Lung (tissue), 12 donors: ENCODE measurements around the gene ZMYND10. TPM values are rescaled to one million over a fixed set of nuclear protein-coding genes. Genes with fewer than 3 reads are reported as not detected.

Experiments
- ATAC-seq: fragments of 200-7000 bp; cut with Tn5 transposase; one replicate; pipeline ENCODE4 v1.9.1; 2020; ENCODE audit warnings: moderate number of reproducible peaks; ENCODE audit not compliant: insufficient read depth, low FRiP score
- DNase-seq, 3 donors: peaks; one replicate each; pipeline ENCODE4 v3.0.0-alpha.2; 2013 to 2017
- H3K27ac ChIP-seq, 2 donors: one replicate each; pipeline ENCODE4 v1.5.1; 2013; ENCODE audit warnings: mild to moderate bottlenecking in 2 of 2, moderate library complexity in 2 of 2, control low read depth in 1 of 2, inconsistent platforms in 1 of 2, low read depth in 1 of 2, low read length in 1 of 2
- H3K27me3 ChIP-seq, 3 donors: one replicate each; pipeline ENCODE4 v1.5.1; 2013; ENCODE audit warnings: low read length in 2 of 3; ENCODE audit not compliant: control insufficient read depth in 3 of 3, insufficient read depth in 3 of 3
- H3K36me3 ChIP-seq, 4 donors: one replicate each; pipeline ENCODE4 v1.5.1; 2013; ENCODE audit warnings: low read length in 4 of 4, mild to moderate bottlenecking in 1 of 4, moderate library complexity in 1 of 4; ENCODE audit not compliant: control insufficient read depth in 4 of 4, insufficient read depth in 4 of 4
- H3K4me1 ChIP-seq, 5 donors: one replicate each; pipeline ENCODE4 v1.5.1; 2013; ENCODE audit warnings: low read length in 5 of 5, mild to moderate bottlenecking in 2 of 5, moderate library complexity in 1 of 5; ENCODE audit not compliant: control insufficient read depth in 5 of 5, insufficient read depth in 5 of 5
- H3K4me3 ChIP-seq: one replicate; pipeline ENCODE4 v1.5.1; 2013; ENCODE audit warnings: mild to moderate bottlenecking, control low read depth, moderate library complexity
- H3K9ac ChIP-seq, 2 donors: one replicate each; pipeline ENCODE4 v1.5.1; 2013; ENCODE audit warnings: low read length in 2 of 2, control low read depth in 1 of 2; ENCODE audit not compliant: insufficient read depth in 1 of 2
- H3K9me3 ChIP-seq, 4 donors: one replicate each; pipeline ENCODE4 v1.5.1; 2013; ENCODE audit warnings: low read length in 3 of 4, mild to moderate bottlenecking in 1 of 4, moderate library complexity in 1 of 4; ENCODE audit not compliant: control insufficient read depth in 4 of 4, insufficient read depth in 3 of 4
- WGBS, 2 donors: extraction: QIAGEN DNeasy Blood & Tissue Kit; methylation state at CpG; one replicate each; pipeline ENCODE4 v1.1.7; 2013; 5-methylcytosine and 5-hydroxymethylcytosine counted together
- polyA plus RNA-seq, 2 donors: library from polyadenylated mRNA; stranded (reverse); fragments of 200-250 nt; gene quantifications; one replicate each; pipeline ENCODE4 v1.2.1, GENCODE V29; 2013
- total RNA-seq, 2 donors: library from RNA; depleted of rRNA in 1 of 2; stranded (reverse); fragments of >200 nt in 1 of 2; gene quantifications; one replicate each; pipeline ENCODE4 v1.2.1, GENCODE V29; 2014 to 2021
- TF ChIP-seq, protein P1 (sequence below): IDR thresholded peaks from 2 replicates; pipeline ENCODE4 v1.5.1; 2012; ENCODE audit warnings: mild to moderate bottlenecking; ENCODE audit errors: control extremely low read depth, extremely low read depth
- donor health status: control.
- donor health status: control.
- donor health status: Bipolar disorder and iron deficiency.
- donor health status: healthy.
- donor health status: DM: yes; HTN: yes; CAD: no.

ZMYND10 gene
- total and polyA plus RNA-seq, 4 donors, result 31.4 to 117 (median 62.4) TPM

DNA sequence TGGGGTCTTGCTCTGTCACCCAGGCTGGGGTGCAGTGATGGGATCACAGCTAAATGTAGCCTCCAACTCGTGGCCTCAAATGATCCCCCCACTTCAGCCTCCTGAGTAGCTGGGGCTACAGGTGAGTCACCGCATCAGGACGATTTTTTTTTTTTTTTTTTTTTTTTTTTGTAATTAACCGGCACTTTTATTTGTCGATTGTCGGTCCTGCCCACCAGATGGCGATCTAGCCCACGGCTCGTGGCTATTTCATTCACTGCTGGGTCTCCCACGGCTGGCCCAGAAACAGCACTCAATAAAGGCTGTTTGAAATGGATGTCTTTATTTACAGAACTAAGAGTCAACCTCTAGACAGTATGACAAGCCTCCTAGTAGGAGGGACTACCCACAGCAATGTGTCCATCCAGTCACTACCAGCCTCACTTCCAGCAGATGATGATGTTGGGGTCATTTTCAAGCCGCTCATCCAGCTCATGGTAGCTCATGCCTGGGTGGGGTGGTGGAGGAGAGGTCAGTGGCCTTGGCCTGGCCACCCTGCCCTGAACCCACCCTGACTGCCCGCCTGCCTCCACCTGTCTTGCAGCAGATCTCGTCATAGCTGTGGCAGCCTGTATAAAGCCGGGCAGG is 1.8 kb upstream of the ZMYND10 start:
- Histone ChIP-seq H3K36me3 (peaks cover 0 to 16% (median 8%) of the 10 kb centered on the region in 4 donors), H3K4me3 (no peak overlapping the region), H3K9ac (no peak overlapping the region), H3K27me3 (no peaks in the 10 kb centered on the region), H3K9me3 (no peaks in the 10 kb centered on the region), H3K27ac (no peak overlapping the region), H3K4me1 (peaks cover 10 to 33% (median 13%) of the 10 kb centered on the region in 5 donors)
- TF ChIP-seq, protein P1, sequence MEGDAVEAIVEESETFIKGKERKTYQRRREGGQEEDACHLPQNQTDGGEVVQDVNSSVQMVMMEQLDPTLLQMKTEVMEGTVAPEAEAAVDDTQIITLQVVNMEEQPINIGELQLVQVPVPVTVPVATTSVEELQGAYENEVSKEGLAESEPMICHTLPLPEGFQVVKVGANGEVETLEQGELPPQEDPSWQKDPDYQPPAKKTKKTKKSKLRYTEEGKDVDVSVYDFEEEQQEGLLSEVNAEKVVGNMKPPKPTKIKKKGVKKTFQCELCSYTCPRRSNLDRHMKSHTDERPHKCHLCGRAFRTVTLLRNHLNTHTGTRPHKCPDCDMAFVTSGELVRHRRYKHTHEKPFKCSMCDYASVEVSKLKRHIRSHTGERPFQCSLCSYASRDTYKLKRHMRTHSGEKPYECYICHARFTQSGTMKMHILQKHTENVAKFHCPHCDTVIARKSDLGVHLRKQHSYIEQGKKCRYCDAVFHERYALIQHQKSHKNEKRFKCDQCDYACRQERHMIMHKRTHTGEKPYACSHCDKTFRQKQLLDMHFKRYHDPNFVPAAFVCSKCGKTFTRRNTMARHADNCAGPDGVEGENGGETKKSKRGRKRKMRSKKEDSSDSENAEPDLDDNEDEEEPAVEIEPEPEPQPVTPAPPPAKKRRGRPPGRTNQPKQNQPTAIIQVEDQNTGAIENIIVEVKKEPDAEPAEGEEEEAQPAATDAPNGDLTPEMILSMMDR, result peak; percentile 61
- DNase-seq, result peak; percentile 82 to 84 (median 84)
- no peak for ATAC-seq
- WGBS, 2 donors, result 28 to 29% methylated on average over 14 of the region's 14 CpGs

DNA sequence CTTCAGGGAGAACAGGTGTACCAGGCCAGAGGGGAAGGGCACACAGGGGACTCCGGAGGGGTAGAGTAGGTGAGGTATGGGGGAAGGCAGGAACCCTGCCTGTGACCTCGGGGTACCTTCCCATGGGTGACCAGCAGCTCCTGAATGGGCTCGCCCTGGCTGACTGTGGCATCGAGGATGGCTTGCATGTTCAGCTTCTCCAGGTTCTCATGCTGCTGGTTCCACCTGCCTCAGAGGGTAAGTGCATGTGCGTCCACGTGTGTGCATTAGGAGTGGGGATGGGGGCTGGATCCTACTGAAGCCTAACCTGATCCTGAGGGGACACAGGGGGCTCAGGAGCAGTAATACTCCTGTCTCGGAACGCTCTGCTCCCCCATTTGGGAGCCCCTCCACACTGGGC is 524 bp downstream of the ZMYND10 start:
- WGBS, 2 donors, result 82 to 83% methylated on average over 8 of the region's 8 CpGs
- no peak overlapping the region for H3K4me3 ChIP-seq
- H3K36me3 ChIP-seq, result peaks cover 0 to 14% (median 8%) of the 10 kb centered on the region in 4 donors
- H3K4me1 ChIP-seq, result peaks cover 4 to 41% (median 14%) of the 10 kb centered on the region in 5 donors
- no peaks in the 10 kb centered on the region for H3K9me3 ChIP-seq
- H3K27ac ChIP-seq, result no peak overlapping the region
- peak overlapping the region in 1 of 2 donors; percentile 28 for H3K9ac ChIP-seq
- TF ChIP-seq, protein P1, result no peak
- no peak for ATAC-seq
- H3K27me3 ChIP-seq, result peaks cover 0 to 5% (median 0%) of the 10 kb centered on the region in 3 donors
- DNase-seq, result no peak

DNA sequence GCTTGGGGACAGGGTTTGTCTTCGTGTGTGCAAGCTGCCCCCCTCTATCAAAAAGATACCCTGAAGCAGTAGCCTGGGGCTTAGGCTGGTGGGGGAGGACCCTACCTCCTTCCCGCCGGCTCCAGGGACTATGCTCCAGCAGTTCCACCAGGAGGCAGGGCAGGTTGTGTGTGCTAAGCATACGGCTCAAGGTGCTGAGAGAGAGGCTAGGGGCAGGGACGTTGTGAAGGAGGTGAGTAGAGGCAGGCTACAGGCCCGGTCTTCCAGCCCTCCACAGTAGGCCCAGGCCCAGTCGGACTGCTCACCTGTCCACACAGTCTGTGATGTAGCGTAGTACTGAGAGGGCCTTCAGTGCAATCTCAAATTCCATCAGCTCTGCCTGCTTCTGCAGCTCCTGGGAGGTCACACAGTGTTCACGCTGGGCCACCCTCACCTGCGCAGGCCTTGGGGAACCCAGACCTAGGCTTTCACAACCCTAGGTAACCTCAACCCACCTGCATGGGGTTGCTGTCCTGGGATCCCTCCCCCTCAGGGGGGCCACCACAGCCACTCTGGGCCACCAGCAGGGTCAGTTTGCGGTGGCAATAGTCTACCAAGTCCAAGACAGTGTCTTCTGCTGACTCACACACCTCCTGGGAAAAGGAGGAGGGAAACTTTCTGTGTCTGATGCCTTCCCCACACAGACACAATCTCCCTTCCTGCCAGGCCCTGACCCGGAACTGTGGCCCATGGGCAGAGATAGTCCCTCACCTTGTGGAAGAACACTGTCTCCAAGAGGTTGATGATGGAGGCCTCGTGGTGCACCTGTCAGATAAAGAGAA is 2.5 kb downstream of the ZMYND10 start:
- Histone ChIP-seq H3K27me3 (peaks cover 0 to 5% (median 0%) of the 10 kb centered on the region in 3 donors), H3K36me3 (peaks cover 0 to 4% (median 2%) of the 10 kb centered on the region in 4 donors), H3K4me3 (no peak overlapping the region), H3K9ac (no peak overlapping the region), H3K4me1 (peaks cover 0 to 51% (median 14%) of the 10 kb centered on the region in 5 donors), H3K9me3 (no peaks in the 10 kb centered on the region), H3K27ac (no peak overlapping the region)
- ATAC-seq (no peak), DNase-seq (no peak)
- WGBS, 2 donors, result 88% methylated on average over 13 of the region's 13 CpGs
- TF ChIP-seq, protein P1, result no peak
